ENCODE measurements around the gene USP47.
A peak's percentile ranks its signal among the peaks of the same experiment; 100 is the strongest.

The USP47 gene

GRCh38 chr11:11876458-11876857 lies 34.7 kb downstream of the USP47 start:
- in situ Hi-C loops (cut with MboI; ENCODE audit: low sequenced_read_pairs, unreplicated experiment), result no loop called here
- no peak for TF ChIP-seq CTCF (IDR thresholded peaks at IDR 0.05; ENCODE audit: borderline replicate concordance, control extremely low read depth, extremely low read depth, insufficient read depth, missing control alignments)
- no peak for DNase-seq (ENCODE audit: low spot score)

GRCh38 chr11:11880179-11880578 lies 38.4 kb downstream of the USP47 start:
- in situ Hi-C loops (cut with MboI; ENCODE audit: low sequenced_read_pairs, unreplicated experiment), result no loop called here
- no peak for DNase-seq (ENCODE audit: low spot score)
- TF ChIP-seq CTCF (IDR thresholded peaks at IDR 0.05; ENCODE audit: borderline replicate concordance, control extremely low read depth, extremely low read depth, insufficient read depth, missing control alignments), result no peak

- in situ Hi-C loops (cut with MboI; ENCODE audit: low sequenced_read_pairs, unreplicated experiment), result no loop called here
- no peak for TF ChIP-seq CTCF (IDR thresholded peaks at IDR 0.05; ENCODE audit: borderline replicate concordance, control extremely low read depth, extremely low read depth, insufficient read depth, missing control alignments)
- no peak for DNase-seq (ENCODE audit: low spot score)
Observed at GRCh38 chr11:11882539-11882938, 40.8 kb downstream of the USP47 start.

GRCh38 chr11:11884351-11884750 lies 42.6 kb downstream of the USP47 start:
- no peak for TF ChIP-seq CTCF (IDR thresholded peaks at IDR 0.05; ENCODE audit: borderline replicate concordance, control extremely low read depth, extremely low read depth, insufficient read depth, missing control alignments)
- in situ Hi-C loops (cut with MboI; ENCODE audit: low sequenced_read_pairs, unreplicated experiment), result no loop called here
- DNase-seq (ENCODE audit: low spot score), result no peak

GRCh38 chr11:11884774-11885481 lies 43.2 kb downstream of the USP47 start:
- no peak for TF ChIP-seq CTCF (IDR thresholded peaks at IDR 0.05; ENCODE audit: borderline replicate concordance, control extremely low read depth, extremely low read depth, insufficient read depth, missing control alignments)
- peak; percentile 17 for DNase-seq (ENCODE audit: low spot score)
- in situ Hi-C loops (cut with MboI; ENCODE audit: low sequenced_read_pairs, unreplicated experiment), result no loop called here

GRCh38 chr11:11894486-11894885 lies 52.7 kb downstream of the USP47 start:
- no peak for TF ChIP-seq CTCF (IDR thresholded peaks at IDR 0.05; ENCODE audit: borderline replicate concordance, control extremely low read depth, extremely low read depth, insufficient read depth, missing control alignments)
- no peak for DNase-seq (ENCODE audit: low spot score)
- in situ Hi-C loops (cut with MboI; ENCODE audit: low sequenced_read_pairs, unreplicated experiment), result no loop called here

Data from GM13976 (cell line).